ENCODE measurements around the gene CTSZ.

CTSZ gene

GRCh38 chr20:59026904-59027740 is 20.1 kb upstream of the CTSZ start:
- Histone ChIP-seq H2BK15ac (replicated peaks; ENCODE audit: low read depth) (no peak overlapping the region), H2AK5ac (ENCODE audit: low read length) (no peak overlapping the region), H2BK5ac (ENCODE audit: low read length) (no peak overlapping the region), H3K4ac (ENCODE audit: low read depth, low read length) (no peak overlapping the region), H4K5ac (ENCODE audit: low read length) (no peak overlapping the region), H4K8ac (ENCODE audit: low read depth, low read length) (no peak overlapping the region), H3K27ac (ENCODE audit: low read depth, low read length) (no peak overlapping the region), H3K56ac (ENCODE audit: low read length) (no peak overlapping the region), H3K4me2 (ENCODE audit: low read length) (no peak overlapping the region), H3K23ac (ENCODE audit: low read length) (no peak overlapping the region), H3K27me3 (ENCODE audit: insufficient read depth, low read length, poor library complexity) (no peaks in the 10 kb centered on the region), H3K9ac (ENCODE audit: low read length) (no peak overlapping the region), H3K4me1 (ENCODE audit: control insufficient read depth, low read depth, low read length) (peaks cover 3% of the 10 kb centered on the region), H3K18ac (ENCODE audit: low read length) (no peak overlapping the region), H3K79me2 (ENCODE audit: control insufficient read depth, insufficient read depth, low read length) (peaks cover 12% of the 10 kb centered on the region), H3K4me3 (ENCODE audit: low read length) (no peak overlapping the region), H2BK120ac (ENCODE audit: low read depth, low read length) (no peak overlapping the region), H3K36me3 (ENCODE audit: control insufficient read depth, insufficient read depth, low read length) (peaks cover 2% of the 10 kb centered on the region), H3K79me1 (ENCODE audit: low read length) (peaks cover 17% of the 10 kb centered on the region)
- no CpG with 5 or more reads among the region's 5 CpGs for WGBS (ENCODE audit: extremely low coverage, insufficient coverage, low lambda C conversion rate)
- DNase-seq = no peak

DNA sequence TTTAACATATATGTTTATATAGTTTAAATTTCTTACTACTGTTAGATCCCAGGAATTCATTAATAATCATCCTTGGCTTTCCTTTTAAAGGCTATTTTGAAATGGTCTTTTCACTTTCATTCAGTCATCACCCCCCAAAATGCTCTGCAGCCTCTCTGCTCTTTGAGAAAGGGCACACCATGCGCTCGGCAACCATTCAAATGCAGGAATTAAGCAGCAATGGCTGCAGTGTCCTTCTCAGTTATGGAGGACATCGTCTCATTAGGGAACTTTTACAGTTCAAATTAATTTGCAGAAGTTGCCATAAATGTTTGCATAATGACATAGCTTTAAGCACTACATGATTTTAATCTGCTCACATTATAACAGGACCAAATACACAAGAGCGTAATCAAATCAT is 18.5 kb upstream of the CTSZ start:
- no peak for DNase-seq
- Histone ChIP-seq H2AK5ac (ENCODE audit: low read length) (no peak overlapping the region), H3K56ac (ENCODE audit: low read length) (no peak overlapping the region), H3K9ac (ENCODE audit: low read length) (no peak overlapping the region), H3K18ac (ENCODE audit: low read length) (no peak overlapping the region), H3K27ac (ENCODE audit: low read depth, low read length) (no peak overlapping the region), H4K8ac (ENCODE audit: low read depth, low read length) (no peak overlapping the region), H3K4ac (ENCODE audit: low read depth, low read length) (no peak overlapping the region), H2BK120ac (ENCODE audit: low read depth, low read length) (no peak overlapping the region), H3K4me2 (ENCODE audit: low read length) (no peak overlapping the region), H3K27me3 (ENCODE audit: insufficient read depth, low read length, poor library complexity) (no peaks in the 10 kb centered on the region), H2BK15ac (replicated peaks; ENCODE audit: low read depth) (no peak overlapping the region), H3K4me3 (ENCODE audit: low read length) (no peak overlapping the region), H3K79me1 (ENCODE audit: low read length) (peaks cover 7% of the 10 kb centered on the region), H4K5ac (ENCODE audit: low read length) (no peak overlapping the region), H3K4me1 (ENCODE audit: control insufficient read depth, low read depth, low read length) (no peaks in the 10 kb centered on the region), H3K36me3 (ENCODE audit: control insufficient read depth, insufficient read depth, low read length) (peaks cover 2% of the 10 kb centered on the region), H3K23ac (ENCODE audit: low read length) (no peak overlapping the region), H3K79me2 (ENCODE audit: control insufficient read depth, insufficient read depth, low read length) (peaks cover 2% of the 10 kb centered on the region), H2BK5ac (ENCODE audit: low read length) (no peak overlapping the region)
- WGBS (ENCODE audit: extremely low coverage, insufficient coverage, low lambda C conversion rate) = no CpG with 5 or more reads among the region's 4 CpGs

DNA sequence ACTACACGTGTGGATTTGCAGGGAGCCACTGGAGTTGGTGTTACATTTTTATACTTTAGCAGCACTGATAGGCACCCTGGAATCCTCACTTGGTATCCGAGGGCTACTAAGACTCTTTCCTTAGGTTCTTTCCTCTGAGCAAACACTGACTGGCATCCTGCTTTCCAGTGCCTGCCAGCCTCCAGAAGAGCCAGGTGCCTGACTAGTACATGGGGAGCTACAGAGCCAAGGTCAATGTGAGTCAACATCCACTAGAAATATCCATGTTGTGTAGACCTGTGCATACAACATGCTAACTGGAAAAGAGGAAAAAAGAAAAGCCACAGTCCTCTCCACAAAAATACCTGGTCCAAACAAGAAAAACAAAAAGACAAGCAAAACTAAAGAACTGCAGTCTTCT is 18.0 kb upstream of the CTSZ start:
- Histone ChIP-seq H4K5ac (ENCODE audit: low read length) (no peak overlapping the region), H3K4me2 (ENCODE audit: low read length) (no peak overlapping the region), H2BK15ac (replicated peaks; ENCODE audit: low read depth) (no peak overlapping the region), H2BK5ac (ENCODE audit: low read length) (no peak overlapping the region), H2BK120ac (ENCODE audit: low read depth, low read length) (no peak overlapping the region), H3K4me3 (ENCODE audit: low read length) (no peak overlapping the region), H3K23ac (ENCODE audit: low read length) (no peak overlapping the region), H3K27ac (ENCODE audit: low read depth, low read length) (no peak overlapping the region), H3K4ac (ENCODE audit: low read depth, low read length) (no peak overlapping the region), H3K56ac (ENCODE audit: low read length) (no peak overlapping the region), H2AK5ac (ENCODE audit: low read length) (no peak overlapping the region), H3K27me3 (ENCODE audit: insufficient read depth, low read length, poor library complexity) (no peaks in the 10 kb centered on the region), H3K36me3 (ENCODE audit: control insufficient read depth, insufficient read depth, low read length) (peaks cover 2% of the 10 kb centered on the region), H3K9ac (ENCODE audit: low read length) (no peak overlapping the region), H3K79me1 (ENCODE audit: low read length) (peaks cover 7% of the 10 kb centered on the region), H4K8ac (ENCODE audit: low read depth, low read length) (no peak overlapping the region), H3K18ac (ENCODE audit: low read length) (no peak overlapping the region), H3K79me2 (ENCODE audit: control insufficient read depth, insufficient read depth, low read length) (peaks cover 2% of the 10 kb centered on the region), H3K4me1 (ENCODE audit: control insufficient read depth, low read depth, low read length) (no peaks in the 10 kb centered on the region)
- no CpG with 5 or more reads among the region's 2 CpGs for WGBS (ENCODE audit: extremely low coverage, insufficient coverage, low lambda C conversion rate)
- no peak for DNase-seq

DNA sequence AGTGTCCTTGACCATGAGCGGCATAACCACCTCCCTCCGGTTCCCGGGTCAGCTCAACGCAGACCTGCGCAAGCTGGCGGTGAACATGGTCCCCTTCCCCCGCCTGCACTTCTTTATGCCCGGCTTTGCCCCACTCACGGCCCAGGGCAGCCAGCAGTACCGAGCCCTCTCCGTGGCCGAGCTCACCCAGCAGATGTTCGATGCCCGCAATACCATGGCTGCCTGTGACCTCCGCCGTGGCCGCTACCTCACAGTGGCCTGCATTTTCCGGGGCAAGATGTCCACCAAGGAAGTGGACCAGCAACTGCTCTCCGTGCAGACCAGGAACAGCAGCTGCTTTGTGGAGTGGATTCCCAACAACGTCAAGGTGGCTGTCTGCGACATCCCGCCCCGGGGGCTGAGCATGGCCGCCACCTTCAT is 17.1 kb upstream of the CTSZ start:
- no peak overlapping the region for H3K27ac ChIP-seq (ENCODE audit: low read depth, low read length)
- no peaks in the 10 kb centered on the region for H3K4me1 ChIP-seq (ENCODE audit: control insufficient read depth, low read depth, low read length)
- no peak overlapping the region for H3K4ac ChIP-seq (ENCODE audit: low read depth, low read length)

DNA sequence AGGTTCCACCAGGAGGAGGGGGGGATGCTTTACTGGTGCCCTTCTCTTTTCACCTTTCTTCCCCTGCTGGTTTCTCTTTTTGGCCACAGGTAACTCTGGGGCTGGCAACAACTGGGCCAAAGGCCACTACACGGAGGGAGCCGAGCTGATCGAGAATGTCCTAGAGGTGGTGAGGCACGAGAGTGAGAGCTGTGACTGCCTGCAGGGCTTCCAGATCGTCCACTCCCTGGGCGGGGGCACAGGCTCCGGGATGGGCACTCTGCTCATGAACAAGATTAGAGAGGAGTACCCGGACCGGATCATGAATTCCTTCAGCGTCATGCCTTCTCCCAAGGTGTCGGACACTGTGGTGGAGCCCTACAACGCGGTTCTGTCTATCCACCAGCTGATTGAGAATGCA is 16.6 kb upstream of the CTSZ start:
- Histone ChIP-seq H3K4me3 (ENCODE audit: low read length) (no peak overlapping the region), H2AK5ac (ENCODE audit: low read length) (no peak overlapping the region), H3K23ac (ENCODE audit: low read length) (no peak overlapping the region), H3K18ac (ENCODE audit: low read length) (no peak overlapping the region), H3K4ac (ENCODE audit: low read depth, low read length) (no peak overlapping the region), H2BK120ac (ENCODE audit: low read depth, low read length) (no peak overlapping the region), H4K8ac (ENCODE audit: low read depth, low read length) (no peak overlapping the region), H3K27me3 (ENCODE audit: insufficient read depth, low read length, poor library complexity) (no peaks in the 10 kb centered on the region), H2BK5ac (ENCODE audit: low read length) (no peak overlapping the region), H3K36me3 (ENCODE audit: control insufficient read depth, insufficient read depth, low read length) (no peaks in the 10 kb centered on the region), H3K79me1 (ENCODE audit: low read length) (peaks cover 7% of the 10 kb centered on the region), H2BK15ac (replicated peaks; ENCODE audit: low read depth) (no peak overlapping the region), H3K4me2 (ENCODE audit: low read length) (no peak overlapping the region), H4K5ac (ENCODE audit: low read length) (no peak overlapping the region), H3K4me1 (ENCODE audit: control insufficient read depth, low read depth, low read length) (no peaks in the 10 kb centered on the region), H3K27ac (ENCODE audit: low read depth, low read length) (no peak overlapping the region), H3K79me2 (ENCODE audit: control insufficient read depth, insufficient read depth, low read length) (peaks cover 2% of the 10 kb centered on the region), H3K9ac (ENCODE audit: low read length) (no peak overlapping the region), H3K56ac (ENCODE audit: low read length) (no peak overlapping the region)
- no peak for DNase-seq
- no CpG with 5 or more reads among the region's 13 CpGs for WGBS (ENCODE audit: extremely low coverage, insufficient coverage, low lambda C conversion rate)

More for the DNA sequence above, 17.1 kb upstream of the CTSZ start:
- Histone ChIP-seq H3K79me2 (ENCODE audit: control insufficient read depth, insufficient read depth, low read length) (peaks cover 2% of the 10 kb centered on the region), H3K9ac (ENCODE audit: low read length) (no peak overlapping the region), H4K5ac (ENCODE audit: low read length) (no peak overlapping the region), H3K56ac (ENCODE audit: low read length) (no peak overlapping the region), H3K18ac (ENCODE audit: low read length) (no peak overlapping the region), H3K27me3 (ENCODE audit: insufficient read depth, low read length, poor library complexity) (no peaks in the 10 kb centered on the region), H2BK120ac (ENCODE audit: low read depth, low read length) (no peak overlapping the region), H4K8ac (ENCODE audit: low read depth, low read length) (no peak overlapping the region), H3K79me1 (ENCODE audit: low read length) (peaks cover 7% of the 10 kb centered on the region), H3K4me3 (ENCODE audit: low read length) (no peak overlapping the region), H3K23ac (ENCODE audit: low read length) (no peak overlapping the region), H2BK15ac (replicated peaks; ENCODE audit: low read depth) (no peak overlapping the region), H2AK5ac (ENCODE audit: low read length) (no peak overlapping the region), H3K4me2 (ENCODE audit: low read length) (no peak overlapping the region), H3K36me3 (ENCODE audit: control insufficient read depth, insufficient read depth, low read length) (peaks cover 2% of the 10 kb centered on the region), H2BK5ac (ENCODE audit: low read length) (no peak overlapping the region)
- no peak for DNase-seq
- no CpG with 5 or more reads among the region's 24 CpGs for WGBS (ENCODE audit: extremely low coverage, insufficient coverage, low lambda C conversion rate)

DNA sequence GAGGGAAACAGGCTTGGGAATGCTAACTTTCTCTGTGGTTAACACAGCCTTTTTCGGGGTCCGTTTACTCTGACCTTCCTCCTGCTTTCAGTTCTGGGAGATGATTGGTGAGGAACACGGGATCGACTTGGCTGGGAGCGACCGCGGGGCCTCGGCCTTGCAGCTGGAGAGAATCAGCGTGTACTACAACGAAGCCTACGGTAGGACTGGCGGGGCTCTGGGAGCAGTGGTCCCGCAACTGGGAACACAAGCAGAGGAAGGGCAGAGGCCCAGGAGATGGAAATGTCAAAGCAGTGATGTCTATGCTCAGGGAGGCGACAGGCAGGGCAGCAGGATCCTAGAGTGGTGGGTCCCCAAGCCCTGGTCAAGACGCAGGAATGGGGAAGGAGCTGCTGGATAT is 15.7 kb upstream of the CTSZ start:
- DNase-seq = no peak
- no CpG with 5 or more reads among the region's 15 CpGs for WGBS (ENCODE audit: extremely low coverage, insufficient coverage, low lambda C conversion rate)
- H4K5ac ChIP-seq (ENCODE audit: low read length) = no peak overlapping the region
- no peak overlapping the region for H2BK5ac ChIP-seq (ENCODE audit: low read length)
- no peak overlapping the region for H4K8ac ChIP-seq (ENCODE audit: low read depth, low read length)
- H3K79me1 ChIP-seq (ENCODE audit: low read length) = peaks cover 7% of the 10 kb centered on the region
- no peak overlapping the region for H3K27ac ChIP-seq (ENCODE audit: low read depth, low read length)
- H2BK15ac ChIP-seq (replicated peaks; ENCODE audit: low read depth) = no peak overlapping the region
- no peak overlapping the region for H3K9ac ChIP-seq (ENCODE audit: low read length)
- no peak overlapping the region for H2AK5ac ChIP-seq (ENCODE audit: low read length)
- no peaks in the 10 kb centered on the region for H3K36me3 ChIP-seq (ENCODE audit: control insufficient read depth, insufficient read depth, low read length)
- H3K4me3 ChIP-seq (ENCODE audit: low read length) = no peak overlapping the region
- peaks cover 2% of the 10 kb centered on the region for H3K79me2 ChIP-seq (ENCODE audit: control insufficient read depth, insufficient read depth, low read length)
- H3K23ac ChIP-seq (ENCODE audit: low read length) = no peak overlapping the region
- no peaks in the 10 kb centered on the region for H3K4me1 ChIP-seq (ENCODE audit: control insufficient read depth, low read depth, low read length)
- no peak overlapping the region for H3K56ac ChIP-seq (ENCODE audit: low read length)
- H3K4me2 ChIP-seq (ENCODE audit: low read length) = no peak overlapping the region
- H3K27me3 ChIP-seq (ENCODE audit: insufficient read depth, low read length, poor library complexity) = no peaks in the 10 kb centered on the region
- H3K4ac ChIP-seq (ENCODE audit: low read depth, low read length) = no peak overlapping the region
- H2BK120ac ChIP-seq (ENCODE audit: low read depth, low read length) = no peak overlapping the region
- H3K18ac ChIP-seq (ENCODE audit: low read length) = no peak overlapping the region
